ENCODE data around the gene ASB8. TPM values are rescaled to one million over a fixed set of nuclear protein-coding genes. Genes with fewer than 3 reads are reported as not detected.

The ASB8 gene
- total and polyA plus RNA-seq, 9 of the 15 experiments (the other 6 are each of a cell fraction or from before 2014, with no cell fraction given) = 13.3 to 29.0 (median 19.6) TPM

GRCh38 chr12:48157018-48157888, at the start of gene ASB8 (continued):
- TF ChIP-seq CUX1 (CRISPR knock-in tag; IDR thresholded peaks at IDR 0.05) (no peak), POLR3A (IDR thresholded peaks at IDR 0.05; ENCODE audit: borderline replicate concordance, extremely low read depth, insufficient read depth, insufficient read length) (no peak), HDAC6 (IDR thresholded peaks at IDR 0.05; ENCODE audit: low read depth, low read length) (no peak), ZNF445 (CRISPR knock-in tag; IDR thresholded peaks at IDR 0.05; ENCODE audit: low read depth) (no peak), ELF2 (CRISPR knock-in tag; IDR thresholded peaks at IDR 0.05) (no peak), ZNF639 (CRISPR knock-in tag; conservative IDR thresholded peaks at IDR 0.05 in 1 of 2, IDR thresholded peaks at IDR 0.05 in 1 of 2) (peak in 1 of 2 experiments; percentile 87; a peak in 2 of 4 replicates), TBP (optimal IDR thresholded peaks at IDR 0.05; ENCODE audit: low read depth, low read length) (peak; percentile 77), ZBTB17 (CRISPR knock-in tag; IDR thresholded peaks at IDR 0.05) (no peak), CHAMP1 (IDR thresholded peaks at IDR 0.05) (no peak), ZBTB34 (CRISPR knock-in tag; IDR thresholded peaks at IDR 0.05) (no peak)
- TF ChIP-seq, protein P1, sequence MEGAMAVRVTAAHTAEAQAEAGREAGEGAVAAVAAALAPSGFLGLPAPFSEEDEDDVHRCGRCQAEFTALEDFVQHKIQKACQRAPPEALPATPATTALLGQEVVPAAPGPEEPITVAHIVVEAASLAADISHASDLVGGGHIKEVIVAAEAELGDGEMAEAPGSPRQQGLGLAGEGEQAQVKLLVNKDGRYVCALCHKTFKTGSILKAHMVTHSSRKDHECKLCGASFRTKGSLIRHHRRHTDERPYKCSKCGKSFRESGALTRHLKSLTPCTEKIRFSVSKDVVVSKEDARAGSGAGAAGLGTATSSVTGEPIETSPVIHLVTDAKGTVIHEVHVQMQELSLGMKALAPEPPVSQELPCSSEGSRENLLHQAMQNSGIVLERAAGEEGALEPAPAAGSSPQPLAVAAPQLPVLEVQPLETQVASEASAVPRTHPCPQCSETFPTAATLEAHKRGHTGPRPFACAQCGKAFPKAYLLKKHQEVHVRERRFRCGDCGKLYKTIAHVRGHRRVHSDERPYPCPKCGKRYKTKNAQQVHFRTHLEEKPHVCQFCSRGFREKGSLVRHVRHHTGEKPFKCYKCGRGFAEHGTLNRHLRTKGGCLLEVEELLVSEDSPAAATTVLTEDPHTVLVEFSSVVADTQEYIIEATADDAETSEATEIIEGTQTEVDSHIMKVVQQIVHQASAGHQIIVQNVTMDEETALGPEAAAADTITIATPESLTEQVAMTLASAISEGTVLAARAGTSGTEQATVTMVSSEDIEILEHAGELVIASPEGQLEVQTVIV (CRISPR knock-in tag; IDR thresholded peaks at IDR 0.05; ENCODE audit: borderline replicate concordance) = no peak
